ENCODE measurements around the gene CKB.
A peak's percentile ranks its signal among the peaks of the same experiment; 100 is the strongest.
"Not testable (repeated sequence)": the region's sequence is repeated elsewhere in the genome, so short reads cannot be mapped to it uniquely, and the experiment has no call there.

The CKB gene

DNA sequence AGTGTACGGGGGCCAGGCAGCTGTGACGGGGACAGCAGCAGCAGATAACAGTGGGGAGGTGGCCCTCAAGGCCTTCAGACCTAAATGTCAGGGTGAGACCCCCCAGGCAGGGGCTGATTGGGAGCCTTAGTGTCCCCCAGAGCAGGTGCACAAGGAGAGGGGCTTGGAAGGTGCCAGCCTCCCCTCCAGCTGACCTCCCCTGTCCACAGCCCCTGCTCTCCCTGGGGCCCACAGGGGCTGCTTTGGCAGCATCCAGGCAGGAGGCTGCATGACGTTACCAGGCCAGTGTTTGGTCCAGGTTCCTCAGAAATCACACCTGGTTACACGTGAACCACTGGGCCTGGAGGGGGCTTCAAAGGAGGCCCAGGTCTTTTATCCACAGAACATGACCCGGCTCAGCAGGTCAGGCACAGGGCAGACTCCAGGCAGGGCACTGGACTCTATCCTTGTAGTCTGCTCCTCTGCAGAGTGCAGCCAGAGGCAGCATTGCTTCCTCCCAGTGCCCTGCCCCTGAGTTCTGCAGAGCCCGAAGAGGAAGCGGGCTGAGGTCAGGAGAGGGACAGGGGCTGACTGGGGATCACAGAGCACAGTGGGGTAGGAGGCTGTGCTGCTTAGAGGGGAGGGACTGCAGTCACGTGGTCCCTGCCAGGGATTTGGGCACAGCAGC lies 3.8 kb upstream of the CKB start:
- DNase-seq (ENCODE audit: low spot score): no peak

DNA sequence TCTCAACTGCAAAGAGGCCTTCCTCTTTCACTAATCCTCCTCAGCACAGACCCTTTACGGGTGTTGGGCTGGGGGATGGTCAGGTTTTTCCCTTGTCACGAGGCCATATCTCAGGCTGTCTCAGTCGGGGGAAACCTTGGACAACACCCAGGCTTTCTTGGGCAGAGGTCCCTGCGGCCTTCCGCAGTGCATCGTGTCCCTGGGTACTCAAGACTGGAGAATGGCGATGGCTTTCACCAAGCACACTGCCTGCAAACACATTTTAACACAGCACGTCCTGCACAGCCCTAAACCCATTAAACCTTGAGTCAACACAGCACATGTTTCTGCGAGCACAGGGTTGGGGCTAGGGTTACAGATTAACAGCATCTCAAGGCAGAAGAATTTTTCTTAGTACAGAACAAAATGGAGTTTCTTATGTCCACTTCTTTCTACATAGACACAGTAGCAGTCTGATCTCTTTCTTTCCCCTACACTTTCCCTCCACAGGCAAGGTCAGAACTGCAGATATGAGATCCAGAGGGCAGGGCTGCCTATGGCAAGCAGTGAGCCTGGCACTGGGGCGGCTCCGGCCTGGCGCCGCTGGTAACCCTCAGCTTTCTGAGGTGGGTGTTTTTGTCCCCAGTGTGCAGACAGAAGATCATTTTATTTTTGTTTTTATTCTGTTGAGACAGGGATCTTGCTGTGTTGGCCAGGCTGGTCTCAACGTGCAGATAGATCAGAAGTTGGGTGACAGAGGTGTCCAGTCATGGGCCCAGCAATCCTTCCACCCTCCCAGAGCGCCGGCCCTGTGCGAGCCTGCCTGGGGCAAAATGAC lies 3.0 kb upstream of the CKB start:
- DNase-seq (ENCODE audit: low spot score): not testable (repeated sequence)

DNA sequence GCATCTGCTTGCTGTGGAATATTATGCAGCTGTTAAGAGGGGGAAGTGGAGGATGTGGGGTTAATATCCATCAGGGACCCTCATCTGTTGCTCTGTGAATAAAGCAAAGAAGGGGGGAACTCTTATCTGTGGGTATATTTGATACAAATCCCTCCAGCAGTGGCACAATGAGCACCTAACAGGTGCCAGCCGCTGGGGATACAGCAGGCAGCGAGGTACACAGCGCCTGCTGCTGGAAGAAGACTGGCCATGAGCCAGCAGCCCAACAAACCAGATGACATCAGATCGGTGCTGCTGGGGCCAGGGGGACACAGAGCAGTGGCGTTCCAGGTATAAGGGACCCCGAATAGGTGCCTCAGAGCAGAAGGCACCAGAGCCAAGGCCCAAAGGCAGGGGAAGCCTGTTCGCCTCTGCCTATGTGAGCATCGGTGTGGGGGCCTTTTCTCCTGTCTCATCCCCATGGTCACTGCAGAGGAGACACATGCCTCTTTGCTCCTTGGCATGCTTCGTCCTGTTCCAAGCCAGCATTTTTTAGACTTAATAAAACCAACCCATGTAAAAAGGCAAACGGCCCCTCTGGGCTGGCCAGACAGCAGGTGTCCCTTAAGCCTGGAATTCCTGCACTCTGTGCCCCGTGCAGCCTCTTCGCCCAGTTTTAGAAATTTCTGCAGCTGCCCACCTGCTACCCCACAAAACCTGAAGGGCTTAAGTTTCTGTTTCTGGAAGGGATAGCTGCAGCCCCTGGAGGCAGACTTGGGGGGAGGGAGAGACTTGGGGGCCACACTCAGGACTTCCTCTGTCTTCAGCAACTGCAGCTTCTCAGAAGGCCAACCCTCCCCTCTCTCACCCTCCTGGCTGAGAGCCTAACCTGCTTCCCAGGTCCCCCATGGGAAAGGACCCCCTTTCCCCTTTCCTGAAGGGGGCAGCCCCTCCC lies 1.6 kb upstream of the CKB start:
- no peak for DNase-seq (ENCODE audit: low spot score)

DNA sequence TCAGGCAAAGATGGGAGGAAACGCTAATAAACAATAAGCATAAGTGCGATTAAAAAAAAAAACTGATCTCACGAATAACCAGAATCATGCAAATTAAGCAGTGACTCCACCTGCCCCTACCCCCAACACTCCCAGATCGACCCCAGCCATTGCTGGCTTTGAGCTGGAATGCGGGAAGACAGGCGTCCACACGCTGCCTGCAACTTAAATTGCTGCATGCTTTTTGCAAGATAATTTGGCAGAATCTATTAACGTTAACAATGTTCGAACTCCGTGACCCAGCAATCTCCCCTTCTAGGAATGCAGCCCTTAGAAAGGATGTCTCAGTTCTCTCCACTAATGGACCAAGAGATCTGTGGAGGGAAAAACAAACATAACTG lies 935 bp upstream of the CKB start:
- no peak for DNase-seq (ENCODE audit: low spot score)

DNA sequence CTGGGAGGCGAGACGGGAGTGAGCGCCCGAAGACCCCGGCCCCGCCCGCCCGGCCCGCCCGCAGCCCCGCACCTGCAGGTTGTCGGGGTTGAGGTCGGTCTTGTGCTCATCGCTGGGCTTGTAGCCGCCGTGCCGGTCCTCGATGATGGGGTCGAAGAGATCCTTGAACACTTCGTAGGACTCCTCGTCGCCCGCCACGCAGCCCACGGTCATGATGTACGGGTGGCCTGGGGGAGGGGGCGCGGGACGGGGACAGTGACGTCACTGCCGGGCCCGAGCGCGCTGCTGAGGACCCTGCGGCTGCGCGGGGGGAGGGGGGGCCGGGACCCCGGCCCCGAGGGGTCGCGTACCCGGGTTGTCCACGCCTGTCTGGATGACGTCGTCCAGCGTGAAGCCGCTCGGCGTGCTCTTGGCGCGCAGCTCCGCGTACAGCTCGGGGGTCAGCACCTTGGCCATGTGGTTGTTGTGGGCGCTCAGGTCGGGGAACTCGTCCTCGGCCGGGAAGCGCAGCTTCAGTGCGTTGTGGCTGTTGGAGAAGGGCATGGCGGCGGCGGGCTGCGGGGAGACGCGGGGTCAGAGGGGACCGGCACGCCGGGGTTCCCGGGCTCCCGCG lies 573 bp downstream of the CKB start:
- DNase-seq (ENCODE audit: low spot score): no peak

DNA sequence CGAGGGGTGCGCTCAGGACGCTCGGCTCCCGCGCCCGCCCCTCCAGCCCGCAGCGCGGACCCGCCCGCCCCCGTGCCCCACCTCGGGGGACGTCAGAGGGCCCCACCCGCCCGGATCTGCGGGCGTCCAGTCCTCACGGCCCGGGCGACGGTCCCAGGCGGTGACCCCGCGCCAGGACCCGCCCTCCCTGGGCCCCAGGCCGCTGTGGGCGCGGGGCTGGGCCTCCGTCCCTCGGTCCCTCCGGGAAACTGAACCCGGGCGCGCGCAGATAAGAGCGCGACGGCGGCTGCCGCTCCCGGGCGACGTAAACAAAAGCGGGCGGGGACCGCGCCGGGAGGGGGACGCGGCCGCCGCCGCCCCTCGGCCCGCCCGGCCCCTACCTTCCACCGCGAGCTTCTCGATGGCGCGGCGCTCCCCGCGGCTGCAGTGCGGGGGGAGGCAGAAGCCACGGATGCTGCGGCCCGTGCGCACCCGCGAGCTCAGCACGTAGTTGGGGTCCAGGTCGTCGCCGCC lies 1.1 kb downstream of the CKB start:
- no peak for DNase-seq (ENCODE audit: low spot score)

DNA sequence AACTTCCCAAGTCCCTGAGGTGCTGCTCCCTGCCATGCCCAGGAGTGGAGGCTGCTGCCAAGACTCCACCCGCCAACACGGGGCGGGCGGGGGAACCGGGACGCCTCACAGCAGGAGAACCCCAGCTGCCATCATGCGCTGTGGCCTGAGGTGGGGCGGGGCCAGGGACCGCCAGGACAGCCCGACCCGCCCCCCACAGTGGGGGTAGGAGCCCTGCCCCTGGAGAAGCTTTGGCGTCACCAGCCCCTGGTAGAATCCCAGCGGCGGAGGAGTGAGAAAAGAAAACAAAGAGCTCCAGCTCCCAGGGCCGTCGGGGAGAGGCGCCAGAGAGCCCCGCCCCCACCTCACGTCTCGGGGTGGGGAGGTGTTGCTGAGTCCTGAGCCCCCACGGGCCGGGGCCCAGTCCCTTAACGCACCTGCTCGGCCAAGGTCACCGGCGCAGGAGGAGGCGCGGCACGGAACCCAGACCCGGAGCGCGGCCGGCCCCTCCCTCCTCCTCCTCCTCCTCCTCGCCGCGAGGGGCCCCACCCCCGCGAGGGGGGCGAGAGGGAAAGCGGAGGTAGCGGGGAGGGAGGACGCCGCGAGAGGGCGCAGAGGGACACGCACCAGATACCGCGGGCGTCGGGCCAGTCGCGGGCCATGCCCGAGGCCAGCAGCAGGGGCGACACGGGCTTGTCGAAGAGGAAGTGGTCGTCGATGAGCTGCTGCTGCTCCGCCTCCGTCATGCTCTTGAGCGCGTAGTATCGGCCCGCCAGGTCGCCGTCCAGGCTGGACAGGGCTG lies 1.8 kb downstream of the CKB start:
- peak; percentile 69 for DNase-seq (ENCODE audit: low spot score)

DNA sequence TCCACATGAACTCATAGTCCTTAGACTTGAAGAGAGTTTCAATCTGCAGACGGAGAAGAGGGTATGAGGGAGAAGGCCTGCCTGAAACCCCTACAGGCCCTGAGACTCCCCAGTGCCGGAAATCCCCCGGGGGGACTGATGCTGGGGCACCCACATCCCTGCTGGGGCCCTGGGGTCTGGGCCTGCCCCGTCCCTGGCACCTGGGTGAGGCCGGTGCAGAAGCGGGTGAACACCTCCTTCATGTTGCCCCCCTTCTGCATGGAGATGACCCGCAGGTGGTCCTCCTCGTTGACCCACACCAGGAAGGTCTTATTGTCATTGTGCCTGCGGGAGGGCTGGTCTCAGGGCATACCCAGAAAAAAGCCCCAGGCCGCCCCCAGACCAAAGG lies 2.4 kb downstream of the CKB start:
- DNase-seq (ENCODE audit: low spot score): no peak

DNA sequence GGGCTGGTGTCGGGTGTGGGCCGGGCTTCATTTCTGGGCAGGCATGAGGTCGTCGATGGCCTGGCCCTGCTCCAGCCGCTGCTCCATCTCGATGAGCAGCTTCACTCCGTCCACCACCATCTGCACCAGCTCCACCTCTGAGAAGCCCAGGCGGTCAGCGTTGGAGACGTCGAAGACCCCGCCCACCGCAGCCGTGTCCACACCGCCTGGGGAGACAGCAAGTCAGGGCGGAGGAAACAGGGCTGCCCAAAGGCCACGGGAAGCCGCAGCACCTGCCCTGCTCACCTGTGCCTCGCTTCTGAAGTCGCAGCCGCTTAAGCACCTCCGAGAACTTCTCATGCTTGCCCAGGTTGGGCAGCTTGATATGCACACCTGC lies 2.8 kb downstream of the CKB start:
- DNase-seq (ENCODE audit: low spot score): no peak

DNA sequence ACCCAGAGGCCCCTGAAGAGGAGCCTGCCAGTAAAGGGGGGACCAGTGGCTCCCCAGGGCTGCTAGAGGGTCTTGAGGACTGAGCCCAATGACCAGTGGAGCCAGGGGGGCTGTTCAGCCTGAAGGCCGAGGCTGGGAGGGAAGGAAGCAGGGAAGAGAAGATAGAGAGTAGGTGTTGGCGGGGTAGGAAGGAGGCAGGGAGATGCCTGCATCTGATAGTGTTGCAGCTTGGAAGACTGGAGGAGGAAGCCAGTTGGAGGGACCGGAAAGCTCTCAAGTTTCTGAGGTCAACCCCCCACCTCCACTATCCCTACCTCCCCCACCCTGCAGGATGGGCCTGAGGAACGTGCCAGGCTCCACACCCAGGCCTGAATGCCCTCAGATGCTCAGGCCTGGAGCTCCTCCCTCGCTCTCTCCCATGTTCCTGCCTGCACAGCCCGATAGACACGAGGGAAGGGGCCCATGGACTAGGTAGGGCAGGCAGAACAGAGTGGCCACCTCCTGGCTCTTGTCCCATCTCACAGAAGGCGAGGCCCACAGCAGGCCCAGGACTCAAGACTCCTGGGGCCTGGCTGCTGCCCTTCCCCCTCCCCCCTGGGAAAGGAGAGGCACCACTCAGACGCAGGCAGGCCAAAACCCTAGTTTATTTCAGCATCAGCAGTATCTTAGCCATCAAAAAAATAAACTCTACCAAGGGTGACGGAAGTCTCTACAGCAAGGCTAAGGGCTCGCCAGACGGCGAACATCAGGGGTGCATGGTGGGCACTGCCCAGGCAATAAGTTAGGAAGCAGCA lies 3.4 kb downstream of the CKB start:
- no peak for DNase-seq (ENCODE audit: low spot score)

DNA sequence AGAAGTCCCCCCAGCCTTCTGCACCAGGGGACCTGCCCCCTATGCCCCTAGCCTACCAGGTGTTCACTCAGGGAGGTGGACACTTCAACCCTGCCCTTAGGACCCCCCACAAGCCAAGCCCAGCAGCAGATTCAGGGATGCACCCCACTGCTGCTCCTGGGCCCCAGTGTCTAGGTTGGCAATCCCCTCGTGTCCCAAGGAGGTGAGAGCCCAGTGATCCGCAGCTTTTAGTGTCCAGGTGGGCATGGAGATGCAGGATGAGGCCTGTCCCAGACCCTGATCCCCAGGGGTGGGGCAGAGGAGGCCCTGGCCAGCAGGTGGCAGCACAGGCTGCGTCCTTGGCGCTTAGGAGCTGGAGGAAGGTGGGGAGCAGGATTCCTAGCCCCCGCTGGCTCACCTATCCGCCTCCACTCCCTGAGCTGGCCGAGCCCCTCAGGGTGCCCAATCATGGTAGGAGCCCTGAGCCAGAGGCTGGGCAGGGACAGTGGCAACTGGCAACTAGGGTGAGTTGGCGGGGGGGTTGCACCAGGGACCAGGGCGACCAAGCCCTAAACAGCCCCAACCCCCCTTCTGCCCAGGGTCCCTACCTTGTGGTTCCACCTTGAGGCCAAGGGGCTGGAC lies 4.1 kb downstream of the CKB start:
- DNase-seq (ENCODE audit: low spot score): peak; percentile 57

DNA sequence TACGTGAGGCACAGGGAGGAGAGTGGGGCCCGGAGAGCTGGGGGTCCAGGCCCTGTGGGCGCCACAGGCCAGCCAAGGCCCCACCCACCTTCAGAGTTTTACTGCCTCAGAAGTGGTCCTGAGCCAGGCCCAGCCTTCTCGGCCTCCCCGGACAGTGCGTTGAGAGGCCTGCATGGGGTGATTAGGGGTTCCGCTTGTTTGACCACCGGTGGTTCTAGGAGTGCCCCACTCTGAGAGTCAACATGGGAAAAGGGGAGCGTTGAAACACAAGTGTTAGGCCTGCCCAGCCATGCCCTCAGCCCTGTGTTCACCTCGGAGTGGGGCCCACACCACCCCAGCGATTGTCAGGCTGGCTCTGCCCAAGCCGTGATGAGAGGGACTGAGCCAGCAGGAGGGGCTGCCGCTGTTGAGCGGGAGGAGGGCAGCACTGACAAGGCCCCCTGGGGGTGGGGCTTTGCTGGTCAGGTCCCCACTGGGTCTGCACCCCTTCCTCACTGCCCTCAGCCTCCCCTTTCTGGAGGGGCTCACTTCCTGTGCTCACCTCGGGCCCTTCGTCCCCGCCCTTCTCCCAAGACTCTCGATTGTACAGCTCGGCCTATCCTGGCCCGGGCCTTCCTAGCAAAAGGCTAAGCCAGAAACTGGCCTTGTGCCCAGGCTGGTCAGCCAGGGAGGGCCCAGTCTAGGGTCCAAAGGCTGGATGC lies 4.8 kb downstream of the CKB start:
- no peak for DNase-seq (ENCODE audit: low spot score)

DNA sequence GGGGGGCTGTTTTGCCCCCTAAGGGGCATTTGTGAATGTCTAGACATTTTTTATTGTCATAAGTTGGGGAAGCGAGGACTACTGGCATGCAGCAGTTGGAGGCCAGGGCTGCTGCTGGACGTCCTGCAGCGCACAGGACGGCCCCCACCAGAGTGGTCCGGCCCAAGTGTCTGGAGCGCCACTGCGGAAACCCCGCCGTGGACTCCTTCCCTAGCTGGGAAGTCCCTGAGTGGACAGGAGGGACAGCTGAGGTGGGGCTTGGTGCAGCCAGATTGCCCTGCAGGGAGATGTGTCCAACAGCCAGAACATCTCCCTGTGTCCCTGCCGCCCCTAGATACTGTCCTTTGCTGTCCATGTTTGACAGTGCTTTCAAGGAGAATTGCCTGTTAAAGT lies 5.5 kb downstream of the CKB start:
- DNase-seq (ENCODE audit: low spot score): no peak

DNA sequence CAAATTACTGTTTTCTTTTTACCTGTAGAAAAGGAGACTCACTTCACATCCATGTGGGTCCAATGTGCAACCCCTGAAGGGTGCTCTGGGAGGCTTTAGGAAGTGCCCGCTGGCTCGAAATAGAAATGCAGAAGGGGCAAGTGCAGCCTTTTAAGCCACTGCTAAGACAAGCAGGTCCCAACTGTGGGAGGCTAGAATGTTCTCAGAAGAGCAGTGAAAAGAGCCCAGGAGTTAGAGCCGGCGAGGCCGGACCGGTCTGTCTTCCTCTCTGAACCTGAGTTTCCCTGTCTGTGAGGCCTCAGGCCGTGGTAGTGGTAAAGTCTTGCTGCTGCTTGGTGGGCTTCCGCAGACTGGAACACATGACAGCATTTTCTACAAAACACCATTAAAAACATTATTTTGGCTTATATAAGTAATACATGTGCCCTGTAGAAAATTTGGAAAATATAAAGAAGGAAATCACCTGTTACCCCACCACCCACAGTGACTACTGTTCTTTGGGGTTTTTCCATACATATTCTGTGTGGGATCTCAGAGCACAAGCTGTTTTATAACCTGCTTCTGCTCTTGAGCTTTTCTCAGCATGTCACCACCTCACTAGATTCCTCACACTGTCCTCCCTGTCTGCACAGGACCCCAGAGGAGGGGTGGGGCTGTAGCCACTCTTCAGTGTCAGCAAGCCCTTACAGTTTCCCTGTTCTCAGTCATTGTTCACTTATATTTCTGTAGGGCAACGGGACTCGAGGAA lies 6.0 kb downstream of the CKB start:
- no peak for DNase-seq (ENCODE audit: low spot score)

DNA sequence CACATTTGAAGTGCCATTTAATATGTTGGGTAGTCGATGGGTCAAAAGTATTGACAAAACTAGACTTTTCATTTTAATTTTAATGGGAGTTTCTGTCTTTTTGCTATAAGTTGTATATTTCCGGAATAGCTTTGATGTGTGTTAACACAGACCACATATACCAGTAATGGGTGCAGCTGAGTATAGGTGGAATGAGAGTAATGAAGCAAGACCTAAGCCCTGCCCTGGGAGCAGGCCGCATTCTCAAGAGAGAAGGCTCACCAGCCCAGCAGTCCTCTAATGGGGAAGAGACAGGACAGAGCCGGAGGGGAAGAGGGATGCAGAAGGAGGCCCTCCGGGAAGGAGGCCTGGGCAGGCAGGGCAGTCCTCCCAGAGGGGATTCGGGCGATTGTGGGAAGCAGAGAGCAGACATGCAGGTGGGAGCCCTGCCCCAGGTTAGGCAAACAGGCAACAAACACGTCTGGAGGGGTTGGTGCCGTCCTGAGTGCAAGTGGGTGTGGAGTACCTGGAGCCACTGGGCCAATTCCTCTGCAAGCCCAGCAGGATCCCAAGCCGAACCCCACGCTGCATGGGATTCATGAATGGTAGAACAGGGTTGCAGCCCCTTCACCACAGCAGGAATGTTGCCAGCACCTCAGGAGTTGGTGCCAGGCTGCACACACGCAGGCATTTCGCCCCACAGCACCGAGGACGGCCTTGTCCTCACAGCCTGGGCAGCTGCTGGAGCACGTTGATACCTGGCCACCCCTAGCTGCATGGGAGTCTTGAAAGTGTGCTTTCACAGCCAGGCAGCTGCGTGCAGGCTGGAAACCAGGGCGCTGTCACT lies 7.8 kb downstream of the CKB start:
- no peak for DNase-seq (ENCODE audit: low spot score)

DNA sequence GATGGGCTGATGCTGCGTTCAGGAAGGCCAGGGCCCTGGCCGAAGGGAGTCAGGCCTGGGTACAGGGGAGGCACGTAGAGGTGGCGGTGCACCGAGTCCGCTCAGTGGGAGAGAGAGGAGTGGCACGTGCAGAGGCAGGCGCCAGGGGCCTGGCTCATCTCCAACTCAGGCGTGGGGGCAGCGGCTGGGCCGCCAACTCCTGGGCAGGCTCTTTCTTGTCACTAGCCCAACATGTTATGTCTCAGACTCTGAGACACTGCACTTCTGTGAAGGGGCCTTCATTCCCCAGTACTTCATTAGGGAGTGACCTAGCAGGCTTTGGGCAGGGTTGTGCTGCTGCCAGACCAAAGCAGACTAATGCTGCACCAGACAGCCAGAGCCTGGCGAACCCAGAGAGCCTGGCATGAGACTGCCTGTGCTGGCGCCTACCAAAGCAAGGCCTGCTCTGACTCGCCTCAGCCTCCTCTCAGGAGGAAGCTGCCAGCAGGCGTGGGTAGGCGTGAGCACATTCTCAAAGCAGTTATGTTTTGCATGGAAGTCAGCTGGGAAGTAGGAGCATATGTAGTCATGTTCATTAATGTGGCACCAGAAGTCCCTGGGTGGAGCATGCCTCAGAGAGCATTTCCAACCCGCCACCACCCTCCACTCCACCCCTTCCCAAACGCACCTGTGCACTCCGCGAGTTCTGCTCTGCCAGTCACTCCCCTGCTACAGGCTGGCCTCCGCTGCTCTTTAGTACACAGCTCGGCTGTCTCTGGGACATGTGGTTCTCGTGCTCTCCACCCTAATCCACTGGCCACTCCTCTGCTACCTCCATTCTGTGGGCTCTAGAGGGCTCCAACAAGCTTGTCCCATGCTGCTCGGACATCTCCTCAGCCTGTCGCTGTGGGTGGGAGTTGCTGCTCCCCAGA lies 9.7 kb downstream of the CKB start:
- no peak for DNase-seq (ENCODE audit: low spot score)

DNA sequence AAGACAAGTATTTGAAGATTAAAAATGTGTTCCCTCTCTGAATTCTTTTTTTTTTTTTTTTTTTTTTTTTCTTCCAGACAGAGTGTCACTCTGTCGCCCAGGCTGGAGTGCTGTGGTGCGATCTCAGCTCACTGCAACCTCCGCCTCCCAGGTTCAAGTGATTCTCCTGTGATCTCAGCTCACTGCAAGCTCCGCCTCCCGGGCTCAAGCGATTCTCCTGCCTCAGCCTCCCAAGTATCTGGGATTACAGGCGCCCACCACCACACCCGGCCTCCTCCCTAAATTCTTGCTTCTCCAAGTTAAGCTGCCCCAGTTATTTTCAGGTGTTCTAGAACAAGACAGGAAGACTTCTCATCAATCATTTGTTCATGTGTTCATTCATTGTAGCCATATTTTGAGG lies 10.4 kb downstream of the CKB start:
- not testable (repeated sequence) for DNase-seq (ENCODE audit: low spot score)
